ENCODE results near the gene CRYBA4.

- TF ChIP-seq POLR2A (IDR thresholded peaks at IDR 0.05) (no peak), CTCF (IDR thresholded peaks at IDR 0.05) (no peak)
These were observed 50.3 kb downstream of the CRYBA4 start for GRCh38 chr22:26672060-26672471.

Measured in tibial nerve (tissue), 3 donors.